GM19193 (cell line): ENCODE results near the gene KIF11.

ENCODE experiments used
- POLR2A ChIP-seq: IDR thresholded peaks from 4 replicates; pipeline ENCODE4 v1.6.1; 2011; ENCODE audit not compliant: insufficient read depth, insufficient read length; ENCODE audit errors: extremely low read depth

KIF11 gene

GRCh38 chr10:92592761-92593618, at the start of gene KIF11:
TSS of gene KIF11 (plus strand) at chr10:92593130. CDS start at chr10:92593376, 246 bp downstream.
- peak; percentile 92 for TF ChIP-seq POLR2A

- TF ChIP-seq POLR2A: no peak
Observed at GRCh38 chr10:92544296-92544695, 48.6 kb upstream of the KIF11 start.

DNA sequence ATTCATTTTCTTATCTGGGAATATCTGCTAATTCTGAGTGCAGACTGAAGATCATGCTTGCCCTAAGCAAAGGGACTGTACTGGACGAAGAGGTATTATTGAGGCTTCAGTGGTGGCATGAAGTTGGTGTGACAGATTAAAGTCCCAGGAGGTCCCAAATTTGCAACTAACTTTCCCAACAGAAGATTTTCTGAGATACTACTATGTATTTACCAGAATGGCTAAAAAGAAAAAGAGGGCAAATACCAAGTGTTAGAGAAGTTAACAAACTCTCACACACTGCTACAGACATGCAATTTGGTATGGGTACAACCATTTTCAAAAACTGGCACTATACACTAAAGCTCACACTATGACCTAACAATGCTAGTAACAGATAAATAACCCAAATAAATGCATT, 47.4 kb upstream of the KIF11 start:
- no peak for TF ChIP-seq POLR2A

DNA sequence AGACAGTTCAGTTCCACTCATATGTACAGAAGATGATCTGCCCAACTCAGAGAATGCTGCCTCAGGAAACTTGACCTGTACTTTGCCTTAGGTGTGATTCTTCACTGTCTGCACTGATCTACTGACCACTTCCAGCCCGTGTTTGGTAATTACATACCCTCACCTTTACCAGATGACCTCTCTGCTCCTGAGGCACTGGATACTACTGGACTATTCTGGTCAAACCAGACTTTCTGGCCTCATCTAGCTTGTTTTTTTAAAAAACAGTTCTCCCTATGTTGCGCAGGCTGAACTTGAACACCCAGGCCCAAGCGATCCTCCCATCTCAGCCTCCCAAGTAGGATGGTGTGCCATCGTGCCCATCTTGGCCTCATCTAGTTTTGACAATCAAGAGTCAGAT, 45.3 kb upstream of the KIF11 start:
- no peak for TF ChIP-seq POLR2A

GRCh38 chr10:92550924-92551323, 42.0 kb upstream of the KIF11 start:
- no peak for TF ChIP-seq POLR2A

DNA sequence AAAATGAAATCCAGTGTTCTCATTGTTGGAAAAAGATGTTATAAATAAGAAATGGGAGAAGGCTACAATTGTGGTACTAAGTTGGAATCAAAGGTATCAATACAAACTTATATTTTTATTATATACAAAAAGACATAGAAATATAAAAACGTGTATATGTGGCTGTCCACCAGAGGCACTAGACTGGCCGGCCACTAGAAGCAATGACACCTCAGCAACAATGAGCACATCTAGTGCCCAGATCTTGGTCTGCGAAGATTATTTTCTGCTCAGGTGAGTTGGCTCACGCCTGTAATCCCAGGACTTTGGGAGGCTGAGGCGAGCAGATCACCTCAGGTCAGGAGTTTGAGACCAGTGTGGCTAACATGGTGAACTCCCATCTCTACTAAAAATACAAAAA, 40.6 kb upstream of the KIF11 start:
- no peak for TF ChIP-seq POLR2A

DNA sequence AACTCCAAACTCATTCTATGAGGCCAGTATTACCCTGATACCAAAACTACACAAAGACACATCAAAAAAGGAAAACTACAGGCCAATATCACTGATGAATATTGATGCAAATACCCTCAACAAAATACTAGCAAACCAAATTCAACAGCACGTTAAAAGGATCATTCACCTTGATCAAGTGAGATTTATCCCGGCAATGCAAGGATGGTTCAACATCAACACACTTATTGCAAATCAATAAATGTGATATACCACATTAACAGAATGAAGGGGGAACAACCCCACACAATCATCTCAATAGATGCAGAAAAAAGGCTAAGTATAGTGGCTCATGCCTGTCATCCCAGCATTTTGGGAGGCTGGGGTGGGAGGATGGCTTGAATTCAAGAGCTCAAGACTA, 39.0 kb upstream of the KIF11 start:
- no peak for TF ChIP-seq POLR2A

GRCh38 chr10:92559046-92559445, 33.9 kb upstream of the KIF11 start:
- no peak for TF ChIP-seq POLR2A

DNA sequence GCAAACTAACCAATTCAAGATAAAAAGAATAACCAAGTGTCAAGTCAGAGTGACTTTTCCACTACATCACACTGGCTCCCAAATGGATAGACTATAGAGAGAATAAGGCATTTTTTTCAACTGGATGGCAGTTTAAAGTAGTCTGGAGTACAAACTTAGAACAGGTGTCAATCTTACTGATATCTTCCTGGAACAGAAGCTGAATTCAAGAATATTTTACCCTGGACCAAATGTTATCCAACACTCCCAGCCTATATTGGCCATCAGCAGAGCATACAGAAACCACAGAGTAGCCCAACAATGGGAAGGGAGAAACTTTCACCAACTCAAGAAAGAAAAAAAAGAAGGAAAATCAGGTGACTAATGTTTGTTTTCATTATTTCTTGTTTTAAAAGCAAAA, 30.5 kb upstream of the KIF11 start:
- TF ChIP-seq POLR2A: no peak

DNA sequence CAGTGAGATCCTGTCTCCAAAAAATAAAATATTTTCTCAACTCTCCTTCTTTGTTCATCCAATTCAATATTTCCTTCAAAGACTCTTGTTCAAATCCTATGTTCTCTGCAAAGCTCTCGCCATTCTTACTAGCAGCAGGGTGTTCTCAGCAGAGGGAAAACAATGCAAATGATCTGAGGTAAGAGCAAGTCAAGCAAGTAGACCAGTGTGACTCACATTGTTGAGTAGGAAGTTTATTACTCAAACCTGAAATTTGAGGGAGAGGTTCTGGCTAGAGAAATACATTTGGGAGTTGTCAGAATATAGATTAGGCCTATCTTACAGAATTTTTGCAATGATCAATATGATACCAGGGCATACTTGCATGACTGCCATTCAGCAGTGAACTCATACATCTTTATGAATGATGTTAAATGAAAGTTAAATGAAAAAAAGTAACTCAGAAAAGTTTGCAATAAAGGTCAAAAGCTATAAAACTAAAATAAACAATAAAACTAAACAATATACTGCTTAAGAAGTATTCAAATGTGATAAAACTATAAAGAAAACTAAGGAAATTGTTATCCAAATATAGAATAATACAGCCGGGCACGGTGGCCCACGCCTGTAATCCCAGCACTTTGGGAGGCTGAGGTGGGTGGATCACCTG, 24.9 kb upstream of the KIF11 start:
- no peak for TF ChIP-seq POLR2A

DNA sequence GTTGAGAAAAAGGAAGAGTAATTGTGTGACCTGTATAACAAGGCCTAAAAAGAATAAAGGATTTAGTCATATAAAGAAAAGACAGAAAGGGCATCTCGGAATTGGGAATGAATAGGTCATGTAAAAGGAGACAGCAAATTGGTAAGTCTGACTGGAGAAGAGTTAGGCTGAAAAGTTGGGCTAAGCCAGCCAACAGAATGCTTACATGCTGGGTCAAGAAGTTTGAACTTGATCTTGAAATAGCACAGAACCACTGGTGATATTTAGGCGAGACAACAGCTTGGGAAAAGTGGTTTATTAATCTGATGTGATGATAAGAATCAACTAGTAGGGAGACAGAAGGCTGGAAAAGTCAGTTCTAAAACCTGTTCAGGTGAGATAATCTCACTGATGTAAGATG, 23.9 kb upstream of the KIF11 start:
- no peak for TF ChIP-seq POLR2A

- no peak for TF ChIP-seq POLR2A
Observed at GRCh38 chr10:92571649-92572048, 21.3 kb upstream of the KIF11 start.

DNA sequence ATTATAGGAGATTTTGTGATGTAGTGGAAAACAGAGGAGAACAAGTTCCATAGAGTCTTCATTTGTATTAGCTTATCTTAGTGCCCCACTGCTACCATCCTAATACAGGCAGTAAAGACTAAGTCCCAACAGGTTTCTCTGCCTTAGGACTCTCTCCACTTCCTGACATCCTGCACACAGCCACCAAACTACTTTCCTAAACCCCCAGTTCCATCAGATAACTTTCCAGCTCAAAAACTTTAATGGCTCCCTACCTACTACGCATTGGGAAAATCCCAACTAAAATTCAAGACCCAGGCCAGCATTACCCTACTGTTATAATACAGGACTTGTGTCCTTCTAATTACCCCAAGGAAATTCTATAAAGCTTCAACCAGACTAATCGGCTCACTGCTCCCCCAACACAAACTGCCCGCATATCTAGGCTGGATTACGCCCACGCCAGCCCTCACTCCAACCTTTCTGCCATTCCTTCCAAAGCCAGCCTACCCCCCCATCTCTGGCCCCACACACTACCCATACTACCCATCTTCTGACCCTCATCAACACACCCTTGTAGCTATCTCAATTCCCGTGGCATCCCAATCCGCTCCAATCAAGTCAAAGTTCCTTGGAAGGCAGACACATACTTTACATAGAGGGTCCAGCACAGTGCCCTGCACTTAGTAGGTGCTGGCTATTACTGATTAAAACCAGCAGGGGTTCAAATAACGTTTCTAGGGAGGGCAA, 20.4 kb upstream of the KIF11 start:
- no peak for TF ChIP-seq POLR2A

GRCh38 chr10:92573091-92573797, 19.7 kb upstream of the KIF11 start:
- TF ChIP-seq POLR2A: no peak
